LHCN-M2 (cell line): Measurements from ENCODE around the gene AVPR2. TPM values are rescaled to one million over a fixed set of nuclear protein-coding genes. Genes with fewer than 3 reads are reported as not detected.

Source experiments
- DNase-seq: peaks from one replicate; pipeline ENCODE4 v3.0.0-alpha.2; 2012; ENCODE audit warnings: low read depth
- polyA plus RNA-seq: library from polyadenylated mRNA; unstranded; fragments of >200 nt; gene quantifications from one replicate; pipeline ENCODE4 v1.2.1, GENCODE V29; 2012; ENCODE audit warnings: missing spikeins
- total RNA-seq: library from RNA; depleted of rRNA; stranded (reverse); fragments of >200 nt; gene quantifications from 2 replicates; pipeline ENCODE4 v1.2.3, GENCODE V29; 2014; rRNA removed

AVPR2 gene
- total RNA-seq, result not detected in 2 replicates
- polyA plus RNA-seq, result not detected

DNA sequence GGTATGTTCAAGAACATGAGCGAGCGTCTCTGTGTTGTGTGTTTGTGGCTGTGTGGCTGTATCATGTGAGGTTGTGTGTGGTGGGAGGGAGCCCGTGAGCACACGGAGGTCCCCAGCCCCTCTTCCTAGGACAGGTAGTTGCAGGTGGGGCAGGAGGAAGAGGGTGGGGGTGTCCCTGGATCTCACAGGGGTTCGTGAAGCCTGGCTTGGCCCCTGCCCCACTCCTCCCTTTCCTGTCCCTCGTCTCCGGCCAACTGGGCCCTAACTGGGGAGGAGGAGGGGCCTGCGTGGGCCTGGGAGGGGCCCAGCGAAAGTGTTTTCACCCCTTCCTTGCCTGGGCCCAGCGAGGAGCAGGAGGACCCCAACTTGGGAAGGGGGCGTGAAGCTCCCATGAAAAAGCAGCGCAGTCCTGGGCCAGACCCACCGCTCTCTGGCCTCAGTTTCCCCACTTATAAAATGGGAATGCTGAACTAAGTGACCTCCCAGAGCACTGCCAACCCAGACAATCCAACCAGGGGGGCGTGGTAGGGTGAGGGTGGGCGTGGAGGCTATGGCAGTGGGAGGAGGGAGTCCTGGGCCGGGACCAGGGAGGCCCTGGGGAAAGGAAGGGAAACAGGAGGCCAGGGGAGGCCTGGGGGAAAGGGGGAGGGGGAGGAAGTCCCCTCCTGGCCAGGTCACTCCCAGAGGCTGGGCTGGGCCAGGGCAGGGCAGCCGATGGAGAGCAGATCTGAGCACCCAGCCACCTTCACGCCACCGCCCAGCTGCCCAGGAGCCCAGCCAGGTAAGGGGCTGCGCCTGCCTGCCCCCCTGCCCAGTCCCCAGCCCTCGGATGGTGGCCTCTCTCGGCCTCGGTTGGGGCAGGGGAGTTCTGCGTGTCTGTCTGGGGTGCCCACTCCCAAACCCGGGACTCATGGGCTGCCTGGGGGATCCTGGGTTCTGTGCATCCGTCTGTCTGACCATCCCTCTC lies at the start of gene AVPR2:
TSS of gene AVPR2 (plus strand) at position 683 of the 967 bp plus-strand sequence. CDS start 473 bp downstream, outside the sequence.
- DNase-seq, result no peak

DNA sequence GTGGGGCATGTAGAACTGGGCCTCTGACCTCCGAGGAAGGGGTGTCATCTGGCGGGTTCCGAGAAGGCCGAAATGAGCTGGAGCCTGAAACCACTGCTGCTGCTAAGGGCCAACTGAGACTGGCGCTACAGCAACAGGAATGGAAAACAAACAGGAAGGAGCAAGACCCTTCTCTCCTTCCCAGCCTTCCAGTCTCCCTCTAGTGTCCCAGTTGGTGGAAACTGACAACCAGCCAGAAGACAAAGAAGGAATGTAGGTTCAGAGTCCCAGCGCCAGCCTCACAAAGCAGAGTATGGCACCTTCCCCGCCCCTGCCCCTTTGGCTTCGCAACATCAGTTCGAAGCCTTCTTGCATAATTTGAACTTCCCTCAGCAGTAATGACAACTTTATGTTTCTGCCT lies 49.8 kb upstream of the AVPR2 start:
- no peak for DNase-seq

DNA sequence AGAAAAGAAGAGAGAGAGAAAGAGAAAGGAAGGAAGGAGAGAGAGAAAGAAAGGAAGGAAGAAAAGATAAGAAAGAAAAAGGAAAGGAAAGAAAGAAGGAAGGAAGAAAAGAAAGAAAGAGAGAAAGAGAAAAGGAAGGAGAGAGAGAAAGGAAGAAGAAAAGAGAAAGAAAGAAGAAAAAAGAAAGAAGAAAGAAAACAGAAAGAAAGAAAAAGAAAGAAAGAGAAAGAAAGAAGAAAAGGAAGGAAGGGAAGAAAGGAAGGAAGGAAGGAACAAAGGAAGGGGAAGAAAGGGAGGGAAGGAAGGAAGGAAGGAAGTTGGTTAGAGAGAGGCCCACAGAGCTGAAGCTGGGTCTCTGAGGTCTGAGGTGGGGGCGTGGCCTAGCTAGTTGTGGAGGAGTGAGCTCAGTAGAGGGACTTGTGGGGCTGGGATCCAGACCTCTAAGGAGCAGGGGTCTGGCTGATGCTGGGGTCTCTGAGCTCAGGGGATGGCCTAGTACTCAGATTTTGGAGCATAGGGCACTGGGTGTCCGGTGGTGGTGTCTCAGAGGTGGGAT lies 47.0 kb upstream of the AVPR2 start:
- no peak for DNase-seq

DNA sequence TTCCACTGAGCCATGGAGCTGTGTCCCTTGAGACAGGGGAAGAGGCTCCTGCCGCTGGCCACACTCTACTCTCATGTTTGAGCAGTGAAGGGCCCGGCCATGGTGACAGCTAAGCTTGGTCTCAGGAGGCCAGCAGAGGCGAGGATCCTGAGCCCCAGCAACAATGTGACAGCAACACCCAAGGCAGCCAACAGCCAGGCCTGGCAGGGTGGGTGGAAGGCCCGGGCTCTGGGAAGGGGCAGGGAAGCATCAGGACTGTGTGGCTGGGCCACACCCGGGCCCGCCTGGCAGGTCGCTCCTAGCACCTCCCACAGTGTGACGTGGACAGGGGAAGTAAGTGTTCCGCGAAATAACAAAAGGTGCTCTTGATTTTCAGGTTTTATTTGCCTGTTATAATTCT lies 43.3 kb upstream of the AVPR2 start:
- DNase-seq, result no peak

DNA sequence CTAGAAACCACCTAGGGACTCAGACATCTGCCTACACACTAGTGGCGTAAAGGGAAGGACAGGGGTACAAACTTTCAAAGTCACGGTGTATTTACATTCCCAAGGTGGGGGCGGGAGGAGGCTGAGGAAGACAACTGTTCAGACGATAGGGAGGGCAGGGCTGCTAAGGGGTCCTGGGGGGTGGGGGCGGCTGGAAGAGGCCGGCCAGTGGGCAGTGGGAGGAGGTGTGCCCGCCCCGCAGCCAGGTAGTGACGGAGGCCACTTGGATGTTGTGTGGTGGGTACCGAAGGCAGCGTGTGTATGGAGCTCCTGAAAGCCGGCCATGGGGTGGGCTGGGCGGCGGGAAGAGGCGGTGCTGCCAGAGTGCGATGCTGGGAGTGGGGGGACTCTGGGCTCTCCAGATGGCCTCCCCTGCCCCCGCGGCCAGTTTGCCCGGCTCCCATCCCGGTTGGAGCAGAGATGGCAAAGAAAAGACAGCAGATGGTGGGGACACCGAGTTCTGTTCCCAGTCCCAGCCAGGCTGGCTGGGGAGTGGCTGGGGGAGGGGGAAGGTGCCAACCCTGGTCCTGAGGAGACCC lies 42.7 kb upstream of the AVPR2 start:
- DNase-seq, result no peak

DNA sequence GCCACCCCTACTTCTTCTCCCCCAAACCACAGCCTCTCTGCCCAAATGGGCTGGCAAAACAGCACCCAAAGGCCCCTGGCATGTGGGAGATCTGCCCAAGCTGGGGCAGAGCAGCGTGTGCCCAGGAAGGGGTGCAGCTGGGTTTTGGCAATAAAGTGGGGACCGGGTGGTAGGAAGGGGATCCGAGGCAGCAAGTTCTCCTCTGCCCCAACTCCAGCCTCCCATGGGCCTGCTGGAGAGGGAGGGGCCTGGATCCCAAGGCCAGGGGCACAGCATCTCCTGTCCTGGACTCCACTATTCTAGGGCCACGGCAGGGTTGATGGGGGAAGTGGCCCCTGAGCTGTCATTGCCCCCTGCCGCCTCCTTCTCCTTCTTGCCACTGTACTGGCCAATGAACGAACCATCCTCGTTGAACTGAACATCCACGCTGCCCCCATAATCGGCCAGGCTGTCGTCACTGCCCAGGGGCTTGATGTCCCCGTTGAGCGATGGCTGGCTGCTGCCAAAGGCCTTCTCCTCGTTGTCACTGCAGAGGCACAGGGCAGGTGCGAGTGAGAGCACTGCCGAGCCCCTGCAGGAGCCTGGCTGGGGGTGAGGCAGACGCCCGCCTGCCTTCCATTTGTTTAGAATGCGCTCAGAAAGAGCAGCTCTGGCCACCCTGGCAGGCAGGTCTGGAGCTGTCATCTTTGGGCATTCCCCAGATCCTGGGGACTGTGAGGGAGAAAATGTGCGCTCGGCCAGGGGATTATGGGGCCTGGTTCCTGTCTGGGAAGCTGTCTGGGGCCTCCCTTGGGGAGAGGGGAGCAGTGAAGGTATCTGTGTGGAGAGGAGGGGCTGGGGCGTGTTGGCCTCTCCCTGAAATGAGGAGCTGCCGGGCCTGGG lies 41.9 kb upstream of the AVPR2 start:
- DNase-seq, result no peak

DNA sequence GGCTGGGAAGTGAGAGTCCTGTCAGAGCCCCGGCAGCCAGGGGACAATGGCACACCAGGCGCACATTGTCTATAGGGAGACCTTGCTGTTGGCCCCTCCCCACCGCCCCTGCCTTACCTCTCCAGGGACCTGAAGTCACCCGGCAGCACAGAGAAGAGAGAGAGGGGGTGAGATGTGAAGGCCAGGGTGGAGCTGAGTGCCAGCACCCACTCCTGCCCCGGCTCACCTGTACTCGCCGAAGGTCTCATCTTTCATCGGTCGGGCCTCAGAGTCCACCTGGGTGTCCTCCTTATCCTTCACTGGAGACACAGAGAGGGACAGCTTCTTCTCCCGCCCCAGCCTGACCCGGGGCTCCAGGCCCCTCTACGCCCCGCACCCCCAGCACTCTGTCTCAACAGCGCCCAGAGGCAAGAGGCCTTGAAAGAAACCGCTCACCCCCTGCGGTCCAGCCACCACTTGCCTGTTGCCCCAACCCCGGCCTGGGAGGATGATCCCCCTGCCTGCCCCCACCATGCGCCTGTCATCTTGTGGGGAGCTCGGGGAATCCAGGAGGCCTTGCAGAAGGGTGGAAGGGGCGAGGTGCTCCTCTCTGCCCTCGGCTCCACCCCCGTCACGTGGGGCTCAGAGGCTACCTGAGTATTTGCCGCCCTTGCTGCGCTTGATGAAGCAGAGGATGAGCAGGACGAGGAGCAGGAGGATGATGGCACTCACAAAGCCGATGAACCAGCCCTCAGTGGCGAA lies 41.1 kb upstream of the AVPR2 start:
- DNase-seq, result no peak

DNA sequence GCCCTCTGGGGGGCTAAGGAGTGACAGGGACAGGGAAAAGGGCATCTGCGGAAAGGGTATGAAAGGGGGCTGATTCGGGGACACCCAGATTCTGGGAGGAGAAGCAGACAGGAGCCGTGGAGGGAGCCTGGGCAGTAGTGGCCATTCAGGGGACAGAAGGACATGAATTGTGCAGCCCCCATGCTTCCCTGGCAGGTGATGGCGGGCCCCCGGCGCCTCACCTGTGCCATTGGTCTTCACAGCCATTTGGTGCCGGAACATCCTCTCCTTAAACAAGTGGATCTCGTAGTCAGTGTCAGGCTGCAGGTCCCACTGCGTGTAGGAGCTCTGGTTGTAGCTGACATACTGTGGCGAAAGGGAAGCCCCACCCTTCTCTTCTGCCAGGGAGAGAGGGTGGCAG lies 40.4 kb upstream of the AVPR2 start:
- no peak for DNase-seq

DNA sequence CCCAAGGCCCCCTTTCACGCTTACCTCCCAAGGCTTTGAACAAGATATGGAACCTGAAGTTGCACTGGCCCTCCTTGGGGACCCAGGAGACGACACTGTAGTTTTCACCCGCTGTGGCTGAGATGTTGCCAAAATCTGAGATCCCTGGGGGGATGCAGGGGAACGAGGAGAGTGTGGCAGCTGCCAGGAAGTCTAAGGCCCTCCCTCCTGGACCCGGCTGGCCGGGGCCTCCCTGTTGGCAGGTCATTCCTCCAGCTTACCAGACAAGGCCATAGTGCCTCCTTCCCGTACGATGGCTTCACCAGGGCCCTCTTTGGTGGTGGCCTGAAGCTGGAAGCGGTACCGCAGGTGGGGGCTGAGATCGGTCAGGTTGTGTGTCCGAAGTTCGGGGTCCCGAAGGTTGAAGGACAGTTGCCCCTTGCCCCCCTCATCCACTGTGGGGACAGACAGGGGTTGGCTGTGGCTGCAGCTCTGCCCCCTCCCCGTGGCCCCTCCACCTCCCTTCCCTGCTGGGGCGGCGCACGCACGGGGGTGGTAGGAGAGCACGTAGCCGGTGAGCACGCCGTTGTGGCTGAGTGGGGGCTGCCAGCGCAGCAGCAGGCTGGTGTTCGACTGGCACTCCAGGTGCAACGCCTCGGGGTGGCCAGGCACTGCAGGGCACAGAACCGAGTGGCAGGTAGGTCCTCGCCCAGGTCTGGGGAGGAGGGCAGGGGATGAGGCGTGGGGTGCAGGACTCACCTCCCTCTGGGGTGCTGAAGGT lies 39.7 kb upstream of the AVPR2 start:
- no peak for DNase-seq

DNA sequence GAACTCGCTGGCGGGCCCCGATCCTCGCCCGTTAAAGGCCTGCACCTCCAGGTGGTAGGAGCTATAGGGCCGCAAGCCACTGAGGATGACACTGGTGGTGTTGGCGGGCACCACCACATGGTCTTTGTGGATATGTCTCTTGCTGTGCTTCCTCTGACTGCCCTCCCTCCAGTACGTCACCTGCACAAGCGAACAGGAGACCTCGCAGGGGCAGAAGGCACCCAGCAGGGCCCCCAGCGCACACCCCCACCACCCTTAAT lies 39.2 kb upstream of the AVPR2 start:
- no peak for DNase-seq

DNA sequence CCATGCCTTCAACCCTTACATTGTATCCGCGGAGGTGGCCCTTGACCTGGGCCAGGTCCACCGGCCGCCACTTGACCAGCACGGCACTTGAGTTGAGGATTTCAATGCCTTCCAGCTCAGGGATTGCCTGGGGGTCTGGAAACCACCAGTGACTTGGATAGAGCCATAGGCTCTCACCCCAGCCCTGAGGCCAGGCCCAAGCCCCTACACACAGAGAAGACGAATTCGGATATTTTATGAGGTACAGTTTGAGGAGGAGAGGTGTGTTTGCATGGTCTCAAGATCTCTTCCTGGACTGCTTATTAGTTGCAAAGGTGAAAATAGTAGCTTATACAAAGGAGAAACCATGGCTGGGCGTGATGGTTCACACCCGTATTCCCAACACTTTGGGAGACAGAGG lies 38.8 kb upstream of the AVPR2 start:
- DNase-seq, result no peak

DNA sequence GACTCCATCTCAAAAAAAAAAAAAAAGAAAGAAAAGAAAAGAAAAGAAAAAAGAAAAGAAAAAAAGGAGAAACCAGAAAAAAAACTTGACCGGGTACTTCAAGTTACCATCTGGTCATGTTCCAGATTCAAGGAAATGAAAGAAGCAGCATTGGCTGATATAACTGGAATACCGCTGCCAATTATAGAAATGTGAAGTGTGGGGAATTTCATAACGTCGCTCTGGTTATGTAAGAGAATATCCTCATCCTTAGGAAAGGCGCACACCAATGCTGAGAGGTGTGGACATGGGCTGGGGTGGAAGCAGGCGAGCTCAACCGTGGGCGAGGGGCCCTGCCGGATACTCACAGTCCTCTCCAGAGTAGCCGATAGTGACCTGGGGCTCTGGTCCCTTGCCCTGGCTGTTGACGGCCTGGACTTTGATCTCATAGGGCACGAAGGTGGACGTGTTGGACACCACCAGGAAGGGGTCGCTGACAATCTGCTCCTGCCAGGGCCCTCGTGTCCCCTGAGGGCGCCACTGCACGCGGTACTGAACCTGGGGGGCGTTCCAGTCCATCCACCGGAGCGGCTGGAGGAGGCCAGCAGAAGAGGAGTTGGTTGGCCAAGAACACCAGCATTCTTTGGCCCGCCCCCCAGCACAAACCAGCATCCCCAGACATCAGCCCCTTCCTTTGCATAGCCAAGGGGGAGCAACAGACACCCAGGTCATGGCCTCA lies 38.0 kb upstream of the AVPR2 start:
- no peak for DNase-seq

DNA sequence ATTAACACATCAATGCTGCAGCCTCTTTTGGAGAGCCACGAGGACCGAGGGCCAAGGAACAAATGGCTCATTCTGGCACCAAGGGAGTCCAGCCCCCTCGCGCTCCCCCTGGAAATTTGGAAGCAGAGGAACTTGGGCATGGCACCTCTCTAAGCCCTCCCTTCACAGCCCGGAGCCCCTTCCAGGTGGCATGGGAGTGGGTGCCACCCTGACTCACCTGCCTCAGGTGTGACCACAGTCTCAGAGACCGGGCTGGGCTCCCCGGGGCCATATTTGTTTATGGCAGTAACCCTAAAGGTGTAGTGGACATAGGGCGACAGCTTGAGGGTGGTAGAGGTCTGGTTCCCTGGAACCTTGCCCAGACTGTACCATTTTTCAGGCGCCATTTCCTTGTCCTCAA lies 37.3 kb upstream of the AVPR2 start:
- no peak for DNase-seq

DNA sequence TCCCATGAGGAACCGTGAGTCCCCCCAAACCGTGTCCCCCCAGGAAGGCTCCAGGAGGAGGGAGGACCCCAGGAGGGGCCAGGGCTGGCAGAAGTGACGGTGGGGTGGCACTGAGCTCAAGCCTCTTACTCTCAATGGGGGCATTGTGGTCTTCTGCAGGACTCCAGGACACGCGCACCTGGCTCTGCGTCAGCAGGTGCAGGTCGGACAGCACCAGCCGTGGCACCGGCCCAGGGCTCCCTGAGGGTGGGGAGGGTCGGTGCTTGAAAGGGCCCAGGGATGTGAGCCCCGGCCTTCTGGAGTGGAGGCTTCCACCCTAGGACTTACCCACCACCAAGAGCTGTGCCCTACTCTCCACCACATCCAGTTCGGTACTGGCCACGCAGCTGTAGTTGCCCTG lies 36.8 kb upstream of the AVPR2 start:
- no peak for DNase-seq

DNA sequence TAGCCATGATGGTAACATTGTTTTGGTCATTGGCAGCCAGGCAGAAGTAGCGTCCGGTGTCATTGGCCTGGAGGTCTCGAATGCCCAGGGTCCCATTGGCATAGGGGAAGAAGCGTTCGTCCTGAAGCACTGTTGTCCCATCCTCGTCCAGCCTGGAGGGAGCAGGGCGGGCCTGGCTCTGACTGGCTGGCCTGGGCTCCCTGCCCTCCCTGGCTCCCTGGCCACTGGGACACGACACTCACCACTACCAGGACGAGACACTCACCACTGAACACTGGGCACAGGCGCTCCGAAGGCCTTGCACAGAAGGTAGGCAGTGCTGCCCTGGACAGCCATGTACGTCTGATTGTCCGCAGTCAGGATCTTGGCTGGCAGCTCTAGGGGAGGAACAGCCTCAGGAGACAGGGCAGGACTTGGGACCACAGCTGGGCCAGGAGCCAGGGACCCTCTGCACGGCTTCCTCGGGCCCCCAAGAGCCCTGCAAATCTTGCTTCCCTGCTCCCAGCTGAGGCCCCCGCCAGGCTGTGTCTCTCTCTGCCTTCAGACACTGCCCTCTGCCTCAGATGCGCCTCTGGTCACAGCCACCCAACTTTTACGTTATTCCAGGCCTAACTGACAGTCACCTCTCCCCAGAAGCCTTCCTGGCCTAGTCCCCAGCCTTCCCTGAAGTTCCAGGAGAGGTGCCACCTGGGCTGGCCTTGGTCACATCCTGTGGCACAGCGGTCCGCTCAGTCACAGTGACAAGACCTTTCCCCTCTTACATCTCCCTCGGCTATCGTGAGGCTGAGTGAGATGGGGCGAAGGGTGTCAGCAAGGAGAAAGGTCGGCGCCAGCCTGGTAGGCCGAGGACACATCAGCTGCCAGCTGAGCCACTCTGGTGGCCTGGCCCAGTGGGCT lies 35.6 kb upstream of the AVPR2 start:
- DNase-seq, result no peak

DNA sequence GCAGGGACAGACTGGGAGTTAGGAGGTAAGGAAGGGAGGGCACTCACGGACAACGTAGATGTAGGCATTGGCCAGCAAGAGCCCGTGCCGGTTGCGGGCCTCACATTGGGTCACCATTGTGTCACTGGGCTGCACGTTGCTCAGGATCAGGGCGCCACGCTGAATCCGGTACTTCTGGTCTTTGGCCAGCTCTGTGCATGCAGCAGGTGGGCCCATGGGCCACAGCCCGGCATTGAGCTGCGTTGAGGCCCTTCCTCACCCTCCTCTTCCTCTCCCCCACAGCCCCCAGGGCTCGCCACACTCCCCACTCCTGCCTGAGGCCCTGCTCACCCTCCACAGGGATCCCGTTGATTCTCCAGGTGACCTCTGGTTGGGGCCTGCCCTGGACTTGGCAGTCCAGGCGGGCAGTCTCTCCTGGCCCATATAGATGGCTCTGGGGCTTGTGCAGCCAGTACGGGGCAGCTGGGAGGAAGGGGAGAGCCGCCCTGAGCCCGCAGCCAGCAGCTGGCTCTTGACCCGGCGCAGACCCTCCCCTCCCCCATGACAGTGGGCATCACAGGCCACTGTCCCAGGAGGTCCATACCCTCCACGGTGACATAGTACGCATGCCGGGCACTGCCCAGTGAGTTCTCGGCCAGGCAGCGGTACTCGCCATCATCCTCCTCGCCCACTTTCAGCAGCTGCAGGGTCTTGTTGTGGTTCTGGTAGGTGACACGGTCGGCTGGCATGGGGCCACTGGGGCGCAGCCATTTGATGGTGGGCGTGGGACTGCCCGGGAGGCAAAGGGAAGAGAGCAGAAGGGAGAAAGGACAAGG lies 34.8 kb upstream of the AVPR2 start:
- no peak for DNase-seq

DNA sequence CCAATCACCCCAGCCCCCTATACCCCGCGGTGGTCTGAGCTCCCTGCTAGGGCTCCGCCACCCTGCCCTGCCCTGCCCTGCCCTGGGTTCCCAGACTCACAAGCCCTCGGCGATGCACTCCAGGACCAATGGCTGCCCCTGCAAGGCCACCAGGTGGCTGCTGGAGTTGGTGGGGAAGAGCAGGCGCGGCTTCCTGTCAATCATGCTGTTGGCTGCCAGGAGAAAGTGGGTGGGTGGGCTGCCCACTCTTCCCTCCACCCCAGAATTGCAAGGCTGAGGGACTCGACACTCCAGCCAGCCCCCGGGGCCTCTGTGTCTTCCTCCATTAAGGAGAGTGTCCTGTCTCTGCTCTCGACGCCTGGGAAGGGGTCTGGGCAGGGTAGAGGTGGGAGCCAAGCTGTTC lies 34.2 kb upstream of the AVPR2 start:
- no peak for DNase-seq

DNA sequence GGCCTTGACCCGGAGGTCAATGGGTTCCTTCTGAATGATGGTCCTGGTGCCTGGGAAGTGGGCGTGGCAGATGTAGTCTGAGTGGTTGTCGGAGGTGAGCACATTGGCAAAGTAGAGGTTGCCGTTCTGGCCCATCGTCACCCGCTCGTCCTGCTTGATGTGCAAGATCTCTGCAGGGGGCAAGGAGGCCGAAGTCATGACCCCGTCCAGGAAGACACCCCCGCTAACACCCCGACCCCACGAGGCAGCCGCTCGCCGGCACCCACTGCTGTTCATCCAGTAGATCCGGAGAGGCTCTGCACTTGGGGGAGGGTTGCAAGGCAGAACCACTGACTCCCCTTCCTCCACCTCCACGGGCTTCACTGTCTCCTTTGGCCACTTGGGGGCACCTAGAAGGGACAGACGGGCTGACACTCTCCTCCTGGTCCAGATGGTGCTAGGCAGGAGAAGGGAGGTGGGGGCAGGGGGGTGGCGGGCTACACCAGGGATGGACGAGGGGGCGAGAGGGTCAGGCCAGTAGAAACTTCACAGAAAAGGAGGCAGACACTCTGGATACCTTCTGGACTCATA lies 33.6 kb upstream of the AVPR2 start:
- no peak for DNase-seq
